Renal cortical epithelial cell (primary cell): ENCODE results near the gene MNS1. TPM values are rescaled to one million over a fixed set of nuclear protein-coding genes. Genes with fewer than 3 reads are reported as not detected.
A peak's percentile ranks its signal among the peaks of the same experiment; 100 is the strongest.
"Not testable (repeated sequence)": the region's sequence is repeated elsewhere in the genome, so short reads cannot be mapped to it uniquely, and the experiment has no call there.

ENCODE experiments used
- DNase-seq: peaks from one replicate; pipeline ENCODE4 v3.0.0-alpha.2; 2011; ENCODE audit warnings: low read depth
- total RNA-seq: library from RNA; depleted of rRNA; stranded (reverse); fragments of >200 nt; gene quantifications from 2 replicates; pipeline ENCODE4 v1.2.3, GENCODE V29; 2014

MNS1 gene
- total RNA-seq, 1 donor from 2014 or later: 4.2 TPM

- no peak for DNase-seq
Measured at GRCh38 chr15:56454836-56455235, 10.1 kb downstream of the MNS1 start.

- DNase-seq: no peak
Measured at GRCh38 chr15:56445746-56446145, 19.2 kb downstream of the MNS1 start.

- no peak for DNase-seq
Measured at GRCh38 chr15:56442354-56442753, 22.6 kb downstream of the MNS1 start.

GRCh38 chr15:56440214-56440770 lies 24.6 kb downstream of the MNS1 start:
- no peak for DNase-seq

GRCh38 chr15:56432304-56432703 lies 32.6 kb downstream of the MNS1 start:
- DNase-seq: no peak

- peak; percentile 51 for DNase-seq
Measured at GRCh38 chr15:56428821-56429458, 36.0 kb downstream of the MNS1 start.

GRCh38 chr15:56425976-56426375 lies 39.0 kb downstream of the MNS1 start:
- DNase-seq: no peak

- no peak for DNase-seq
Measured at GRCh38 chr15:56425276-56425675, 39.7 kb downstream of the MNS1 start.

GRCh38 chr15:56413114-56413733 lies 51.7 kb downstream of the MNS1 start:
- not testable (repeated sequence) for DNase-seq

GRCh38 chr15:56411122-56411749 lies 53.7 kb downstream of the MNS1 start:
- DNase-seq: peak; percentile 13

GRCh38 chr15:56410721-56411120 lies 54.2 kb downstream of the MNS1 start:
- DNase-seq: no peak

GRCh38 chr15:56399209-56399608 lies 65.7 kb downstream of the MNS1 start:
- not testable (repeated sequence) for DNase-seq

- not testable (repeated sequence) for DNase-seq
Measured at GRCh38 chr15:56397325-56397724, 67.6 kb downstream of the MNS1 start.

- DNase-seq: no peak
Measured at GRCh38 chr15:56394909-56395308, 70.0 kb downstream of the MNS1 start.

- DNase-seq: no peak
Measured at GRCh38 chr15:56393277-56393676, 71.7 kb downstream of the MNS1 start.

- no peak for DNase-seq
Measured at GRCh38 chr15:56390739-56391267, 74.1 kb downstream of the MNS1 start.

- DNase-seq: no peak
Measured at GRCh38 chr15:56385908-56386307, 79.0 kb downstream of the MNS1 start.

GRCh38 chr15:56383010-56383409 lies 81.9 kb downstream of the MNS1 start:
- DNase-seq: no peak
